Activated naive CD4-positive, alpha-beta T cell treated with anti-CD3 and anti-CD28 coated beads, Interleukin-2, amount 50 U/mL, for 16 hours (primary cell): ENCODE data around the gene PTCSC3.
"Not testable (repeated sequence)": the region's sequence is repeated elsewhere in the genome, so short reads cannot be mapped to it uniquely, and the experiment has no call there.

Experiments
- DNase-seq: peaks from one replicate; pipeline ENCODE4 v3.0.0-alpha.2; 2020

The PTCSC3 gene

DNA sequence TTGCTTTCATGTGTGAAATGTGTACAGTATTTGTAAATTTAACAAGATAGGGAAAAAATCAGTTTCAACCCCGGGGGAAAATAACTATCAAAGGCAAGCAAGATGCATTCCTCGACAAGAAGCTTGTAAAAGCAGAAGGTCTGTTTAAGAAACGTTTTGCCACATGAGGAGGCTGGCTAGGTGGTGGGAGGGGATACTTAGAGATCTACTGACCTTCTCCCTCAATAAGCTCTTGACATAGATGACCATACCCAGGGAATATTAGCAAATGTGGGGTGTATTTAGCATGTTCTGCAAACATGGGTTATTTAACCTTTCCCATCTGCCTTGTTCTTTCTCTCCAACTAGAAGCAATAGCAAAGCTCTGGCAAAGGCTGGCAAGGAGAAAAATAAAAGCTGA lies 4.9 kb downstream of the PTCSC3 start:
- no peak for DNase-seq

DNA sequence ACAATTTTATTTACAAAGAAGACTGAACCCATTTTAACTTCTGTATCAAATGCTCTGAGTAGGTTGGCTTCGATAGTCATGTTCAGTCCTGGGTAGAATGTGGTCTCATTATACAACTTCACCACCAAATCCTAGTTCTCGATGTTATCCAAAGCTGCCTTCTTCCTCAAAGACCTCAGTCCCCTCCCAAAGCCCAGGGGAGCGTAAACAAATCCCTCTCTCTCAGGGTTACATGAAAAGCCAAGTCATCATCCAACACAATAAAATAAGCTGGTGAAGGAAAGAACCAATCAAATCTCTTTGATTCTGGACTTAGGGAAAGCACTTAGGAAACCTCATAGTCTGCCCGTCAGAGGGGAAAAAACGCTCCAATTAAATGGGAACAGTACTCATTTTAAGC lies 9.1 kb downstream of the PTCSC3 start:
- DNase-seq: no peak

GRCh38 chr14:36163451-36163850 lies 13.1 kb downstream of the PTCSC3 start:
- DNase-seq: no peak

GRCh38 chr14:36162267-36162666 lies 14.3 kb downstream of the PTCSC3 start:
- DNase-seq: no peak

- DNase-seq: no peak
These were observed 14.7 kb downstream of the PTCSC3 start for GRCh38 chr14:36161776-36162175.

DNA sequence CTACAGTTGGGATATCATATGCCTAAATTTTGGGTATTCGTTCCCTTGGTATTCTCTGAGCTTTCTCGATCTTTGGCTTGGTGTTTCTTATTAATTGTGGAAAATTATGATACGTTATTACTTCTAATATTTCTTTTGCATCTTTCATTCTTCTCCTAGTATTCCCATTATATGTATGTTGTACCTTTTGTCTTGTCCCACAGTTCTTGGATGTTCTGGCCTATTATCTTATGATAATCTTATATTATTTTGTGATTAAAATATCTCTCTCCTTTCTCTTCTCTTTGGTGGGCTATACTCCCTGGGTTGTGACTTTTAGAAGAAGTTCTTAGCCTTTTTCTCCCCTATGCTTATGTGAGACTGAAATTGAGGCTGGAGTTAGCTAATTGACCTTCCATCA lies 25.2 kb downstream of the PTCSC3 start:
- DNase-seq: no peak

- no peak for DNase-seq
These were observed 42.5 kb downstream of the PTCSC3 start for GRCh38 chr14:36134038-36134437.

GRCh38 chr14:36132826-36133225 lies 43.7 kb downstream of the PTCSC3 start:
- DNase-seq: no peak

- DNase-seq: no peak
These were observed 46.3 kb downstream of the PTCSC3 start for GRCh38 chr14:36130186-36130585.

DNA sequence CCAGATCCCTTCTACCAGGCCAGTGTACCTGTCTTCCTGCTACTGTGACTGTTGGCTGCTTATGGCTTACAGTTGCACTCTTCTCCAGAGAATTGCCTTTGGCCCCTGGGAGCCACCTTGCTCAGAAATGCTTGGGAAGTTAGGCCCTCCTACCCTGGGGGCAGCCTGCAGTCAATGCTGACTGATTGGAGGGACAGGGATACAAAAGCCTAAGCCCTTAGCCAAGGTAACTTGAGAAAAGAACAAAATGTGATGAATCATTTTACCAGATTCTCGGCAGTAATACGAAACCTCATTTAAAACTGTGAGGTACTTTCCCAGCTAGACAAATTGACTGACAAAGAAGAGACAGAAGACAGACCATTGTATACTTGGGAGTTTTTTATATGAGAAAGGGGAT lies 47.3 kb downstream of the PTCSC3 start:
- no peak for DNase-seq

DNA sequence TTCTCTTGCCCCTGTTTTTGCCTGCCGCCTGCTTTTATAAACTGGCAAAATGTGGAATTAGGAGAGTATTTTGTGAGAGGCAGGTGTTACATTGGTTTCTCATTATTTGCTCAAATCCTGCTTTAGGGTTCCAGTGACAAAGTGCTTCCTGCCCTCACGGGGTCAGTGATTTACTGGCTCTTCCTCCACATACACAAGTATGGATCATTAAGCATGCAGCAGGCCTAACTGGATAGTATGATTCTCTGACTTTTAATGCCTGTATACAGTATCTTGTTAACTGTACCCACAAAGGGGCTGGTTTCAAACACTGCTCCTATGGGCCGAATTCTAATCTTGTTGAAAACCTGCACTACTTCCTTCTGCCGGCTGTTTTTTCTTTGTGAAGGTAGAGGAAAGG lies 63.2 kb downstream of the PTCSC3 start:
- DNase-seq: no peak

DNA sequence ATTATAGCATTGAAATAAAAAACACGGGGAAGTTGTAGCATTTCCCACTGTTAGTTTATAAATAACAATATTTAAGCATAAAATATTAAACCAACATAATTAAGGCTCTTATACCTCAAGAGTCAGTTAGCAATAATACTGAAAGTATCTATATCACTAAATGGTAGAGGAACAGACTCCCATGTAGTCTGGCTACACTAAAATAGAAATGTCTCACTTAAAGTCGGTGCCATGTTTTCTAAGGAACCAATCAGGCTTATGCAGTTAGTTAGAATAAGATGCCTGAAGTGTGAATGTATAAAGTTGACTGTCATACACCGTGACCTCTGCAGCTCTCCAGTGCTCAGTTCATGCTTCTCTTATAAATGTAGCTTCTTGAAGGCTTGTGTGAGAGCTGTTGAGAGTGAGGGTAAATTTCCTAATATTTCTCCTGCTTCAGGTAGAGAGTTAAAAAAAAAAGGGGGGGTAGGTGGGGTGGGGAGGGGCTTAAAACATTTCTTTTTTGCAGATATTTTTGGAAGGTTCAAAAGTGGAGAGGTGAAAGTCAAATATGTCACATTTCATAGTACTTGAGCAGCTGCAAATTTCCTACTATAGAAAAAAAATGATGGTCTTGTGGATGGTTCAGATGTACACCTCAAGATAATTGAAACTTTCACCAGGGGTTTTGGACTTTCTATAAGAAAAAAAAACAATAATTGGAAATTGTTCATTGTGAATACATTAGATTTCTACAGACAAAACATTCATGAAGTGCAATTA lies 64.5 kb downstream of the PTCSC3 start:
- no peak for DNase-seq

DNA sequence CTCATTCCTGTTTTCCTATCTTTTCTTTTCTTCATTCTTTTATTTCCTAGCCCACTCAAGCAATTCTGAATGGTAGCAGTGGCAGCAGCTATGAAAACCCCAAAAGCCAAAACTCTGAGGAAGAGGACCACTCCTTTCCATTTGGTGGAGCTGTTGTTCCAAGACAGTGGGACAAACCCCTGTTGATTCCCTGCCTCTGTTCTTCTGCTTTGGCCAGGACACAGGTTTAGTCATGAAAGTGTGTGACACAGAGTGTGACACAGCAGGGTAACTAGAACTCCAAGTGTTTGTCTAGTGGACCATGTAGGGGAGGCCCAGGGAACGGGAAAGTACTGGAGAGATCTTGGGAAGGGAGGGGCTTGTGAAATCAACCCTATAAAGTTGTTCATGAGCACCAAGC lies 71.1 kb downstream of the PTCSC3 start:
- DNase-seq: no peak

- not testable (repeated sequence) for DNase-seq
These were observed 72.3 kb downstream of the PTCSC3 start for GRCh38 chr14:36104258-36104657.

DNA sequence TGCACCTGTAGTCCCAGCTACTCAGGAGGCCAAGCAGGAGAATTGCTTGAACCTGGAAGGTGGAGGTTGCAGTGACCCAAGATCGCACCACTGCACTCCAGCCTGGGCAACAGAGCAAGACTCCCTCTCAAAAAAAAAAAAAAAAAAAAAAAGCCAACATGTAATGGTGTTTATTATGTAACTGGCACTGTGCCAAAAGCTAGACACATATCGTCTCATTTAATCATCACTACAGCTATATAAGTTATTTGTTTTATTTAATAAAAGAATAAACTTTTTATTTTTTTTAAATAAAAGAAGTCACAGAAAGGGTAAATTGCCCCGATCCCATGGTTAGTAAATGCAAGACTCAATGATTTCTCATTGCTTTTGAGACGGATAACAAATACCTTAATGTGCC lies 76.9 kb downstream of the PTCSC3 start:
- no peak for DNase-seq

DNA sequence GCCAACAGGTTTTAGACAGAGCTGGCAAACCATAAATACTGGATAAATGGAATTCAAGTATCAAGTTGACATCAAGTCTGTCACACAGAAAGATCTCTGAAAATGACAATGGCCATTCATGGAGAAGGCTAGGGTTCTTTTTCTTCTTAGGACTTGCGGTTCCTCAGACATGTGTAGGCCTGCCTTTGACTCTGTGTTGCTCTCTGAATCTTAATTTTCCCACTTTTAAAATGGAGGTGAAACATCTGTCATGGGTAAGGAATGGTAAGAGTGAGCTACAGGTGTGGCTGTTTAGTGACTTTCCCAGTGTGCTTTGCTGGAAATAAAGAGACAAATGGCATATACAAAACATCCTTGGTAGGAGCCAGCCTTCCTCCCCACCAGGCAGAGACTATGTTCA lies 79.2 kb downstream of the PTCSC3 start:
- no peak for DNase-seq

DNA sequence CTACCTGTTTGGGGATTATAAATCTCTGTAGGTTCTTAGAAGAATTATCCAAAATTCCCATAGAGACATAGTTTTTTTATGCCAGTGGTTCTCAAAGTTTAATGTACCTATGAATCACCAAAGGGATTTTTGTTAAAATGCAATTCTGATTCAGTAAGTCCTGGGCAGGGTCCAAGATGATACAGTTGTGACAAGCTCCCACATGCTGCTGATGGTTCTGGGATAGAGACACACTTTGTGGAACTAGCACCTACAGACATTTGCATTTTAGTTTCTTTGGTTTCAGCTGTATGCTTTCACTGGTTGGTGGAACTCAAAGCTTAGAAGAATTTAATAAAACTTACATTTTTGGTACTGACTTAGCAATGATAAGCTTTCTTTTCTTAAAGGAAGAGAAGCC lies 80.4 kb downstream of the PTCSC3 start:
- DNase-seq: no peak

GRCh38 chr14:36094963-36095362 lies 81.6 kb downstream of the PTCSC3 start:
- no peak for DNase-seq

- no peak for DNase-seq
These were observed 85.4 kb downstream of the PTCSC3 start for GRCh38 chr14:36091096-36091495.

DNA sequence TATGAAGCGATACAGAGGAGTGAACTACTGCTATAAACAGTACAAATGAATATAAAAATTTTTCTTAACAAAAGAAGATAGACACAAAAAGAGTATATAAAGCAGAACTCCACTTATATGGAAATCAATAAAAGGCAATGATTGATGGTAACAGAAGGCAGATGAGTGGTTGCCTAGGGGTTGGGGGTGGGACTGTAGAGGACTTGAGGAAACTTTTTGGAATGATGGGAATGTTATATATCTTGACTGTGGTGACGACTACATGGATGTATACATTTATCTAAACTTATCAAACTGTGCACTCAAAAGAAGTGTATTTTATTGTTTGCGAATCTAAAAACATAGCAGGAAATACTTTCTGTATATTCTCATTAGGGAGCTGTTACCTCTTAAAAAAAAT lies 89.1 kb downstream of the PTCSC3 start:
- DNase-seq: no peak

DNA sequence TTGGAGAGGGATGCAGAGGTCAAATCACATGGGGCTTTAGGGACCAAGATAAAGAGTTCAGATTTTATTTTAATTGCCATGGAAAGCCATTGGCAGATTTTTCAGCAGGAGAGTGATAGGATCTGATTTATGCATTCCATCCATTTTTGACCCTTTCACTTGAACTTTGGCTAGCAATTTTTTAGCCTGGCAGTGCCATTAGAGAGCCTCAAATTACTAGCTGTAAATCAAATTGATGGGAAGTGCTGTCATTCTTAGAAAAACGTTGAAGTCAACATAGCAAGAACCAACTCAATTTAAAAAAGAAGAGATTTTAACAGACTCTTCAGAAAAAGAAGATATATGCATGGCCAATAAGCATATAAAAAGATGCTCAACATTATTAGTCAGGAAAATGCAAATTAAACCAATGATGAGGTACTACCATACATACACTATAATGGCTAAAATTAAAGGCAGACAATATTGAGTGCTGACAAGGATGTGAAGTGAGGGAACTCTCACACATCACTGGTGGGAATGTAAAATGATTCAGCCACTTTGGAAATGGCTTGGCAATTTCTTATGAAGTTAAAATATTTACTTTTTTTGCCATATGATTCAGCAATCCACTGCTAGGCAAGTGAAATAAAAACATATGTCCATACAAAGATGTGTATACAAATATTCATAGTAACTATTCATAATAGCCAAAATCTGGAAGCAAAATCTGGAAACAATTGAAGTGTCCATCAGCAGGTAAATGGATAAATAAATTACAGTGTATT lies 89.7 kb downstream of the PTCSC3 start:
- DNase-seq: no peak

DNA sequence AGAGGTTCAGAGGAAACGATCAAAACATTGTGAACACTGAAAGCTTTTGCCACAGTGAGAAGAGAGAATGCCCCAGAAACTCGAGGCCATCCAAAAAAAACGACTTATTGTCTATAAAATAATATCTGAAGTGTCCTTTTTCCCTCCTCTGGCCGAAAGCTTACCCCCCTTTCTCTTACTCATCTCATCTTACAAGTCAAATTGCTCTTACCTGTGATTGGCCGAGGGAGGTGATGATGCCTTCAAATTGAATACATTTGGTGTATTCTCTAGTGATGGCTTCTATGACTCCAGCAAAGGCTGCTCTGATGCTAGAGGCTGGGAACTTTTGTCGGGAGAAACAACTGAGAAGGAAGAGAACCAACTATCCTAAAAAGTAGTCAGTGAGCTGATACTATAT lies 90.7 kb downstream of the PTCSC3 start:
- DNase-seq: no peak
